Panc1 (cell line): Measurements from ENCODE around the gene UBA1. TPM values are rescaled to one million over a fixed set of nuclear protein-coding genes. Genes with fewer than 3 reads are reported as not detected.

Source experiments
- ATAC-seq: fragments of 200-7000 bp; cut with Tn5 transposase; 2 replicates; pipeline ENCODE4 v1.9.1; 2020; ENCODE audit warnings: mild to moderate bottlenecking, moderate library complexity
- BruUV-seq: library from RNA; stranded (reverse); fragments of 400-500 nt; replicated peaks from 2 replicates; lab custom pipeline; 2021; lab: Mats Ljungman, UMichigan
- CTCF ChIA-PET: fragments of 300-600 bp; sonication (Branson Sonifier 250); formaldehyde crosslinking; loops from one replicate; lab custom pipeline; 2022; ENCODE audit warnings: antibody characterized with exemption; lab: Charles Lee
- POLR2A ChIA-PET: fragments of 300-600 bp; sonication (Branson Sonifier 250); formaldehyde crosslinking; loops from one replicate; lab custom pipeline; 2022; ENCODE audit warnings: antibody characterized with exemption; lab: Charles Lee
- DNase-seq: peaks from one replicate; pipeline ENCODE4 v3.0.0-alpha.2; 2010; ENCODE audit warnings: low read depth, low spot score
- H3K27ac ChIP-seq: 2 replicates; pipeline ENCODE4 v1.5.1; 2011; ENCODE audit warnings: mild to moderate bottlenecking, low read length, inconsistent platforms
- H3K27me3 ChIP-seq: fragments of 200-500 bp; sonication (Bioruptor generic); 2 replicates; pipeline ENCODE4 v1.6.0; 2014; ENCODE audit warnings: low read length, inconsistent platforms; ENCODE audit not compliant: control insufficient read depth, insufficient read depth
- H3K36me3 ChIP-seq: fragments of 200-500 bp; sonication (Bioruptor generic); 2 replicates; pipeline ENCODE4 v1.5.1; 2014; ENCODE audit warnings: inconsistent platforms, mild to moderate bottlenecking, low read length, moderate library complexity; ENCODE audit not compliant: control insufficient read depth, insufficient read depth
- H3K4me1 ChIP-seq: 2 replicates; pipeline ENCODE4 v1.5.1; 2011; ENCODE audit warnings: inconsistent platforms, mild to moderate bottlenecking, low read length, moderate library complexity; ENCODE audit not compliant: control insufficient read depth, insufficient read depth
- H3K4me3 ChIP-seq, 2 experiments: 2 replicates each; pipeline ENCODE4 v1.5.1; 2011 to 2012; ENCODE audit warnings: low read depth in 2 of 2, low read length in 2 of 2, mild to moderate bottlenecking in 2 of 2, inconsistent platforms in 1 of 2, moderate library complexity in 1 of 2
- H3K9me3 ChIP-seq: fragments of 200-500 bp; sonication (Bioruptor generic); 2 replicates; pipeline ENCODE4 v1.5.1; 2014; ENCODE audit warnings: low read depth, mild to moderate bottlenecking, inconsistent platforms, low read length, moderate library complexity; ENCODE audit not compliant: control insufficient read depth, insufficient read depth
- CTCF ChIP-seq: fragments of 450-650 bp; IDR thresholded peaks from 2 replicates; pipeline ENCODE4 v1.5.1; 2017; ENCODE audit warnings: mild to moderate bottlenecking
- POLR2AphosphoS5 ChIP-seq: IDR thresholded peaks from 2 replicates; pipeline ENCODE4 v1.6.1; 2012; ENCODE audit warnings: mild to moderate bottlenecking, low read depth, low read length, moderate library complexity
- REST ChIP-seq, 2 experiments: IDR thresholded peaks; 2 replicates each; pipeline ENCODE4 v1.6.1; 2011 to 2012; ENCODE audit warnings: low read depth in 2 of 2, control low read depth in 1 of 2, low read length in 1 of 2, mild to moderate bottlenecking in 1 of 2, moderate library complexity in 1 of 2; ENCODE audit not compliant: insufficient read depth in 1 of 2
- SIN3A ChIP-seq: IDR thresholded peaks from 2 replicates; pipeline ENCODE4 v1.6.1; 2012; ENCODE audit warnings: low read depth, mild to moderate bottlenecking, low read length, moderate library complexity, borderline replicate concordance; ENCODE audit not compliant: insufficient read depth
- TCF7L2 ChIP-seq: IDR thresholded peaks from 2 replicates; pipeline ENCODE4 v1.6.1; 2011; ENCODE audit warnings: mild to moderate bottlenecking, low read depth, low read length, inconsistent platforms
- in situ Hi-C: cut with HindIII; loops from 2 replicates; pipeline ENCODE4 v1.10.0; 2016; ENCODE audit warnings: low sequenced_read_pairs, low pct_unique_long_range_greater_than_20kb
- intact Hi-C: fragments of 100-400 bp; cut with micrococcal nuclease; formaldehyde crosslinking; loops from one replicate; pipeline ENCODE4 v1.10.0; 2022; ENCODE audit not compliant: unreplicated experiment
- total RNA-seq: library from RNA; stranded (reverse); gene quantifications from one replicate; pipeline ENCODE4 v1.2.1, GENCODE V29; 2021; ENCODE audit not compliant: unreplicated experiment

The UBA1 gene
- total RNA-seq, 1 experiment from 2014 or later, result 302 TPM

GRCh38 chrX:47144626-47145394 lies 48.8 kb upstream of the UBA1 start, which contains the start of the genes NDUFB11 and RBM10:
Gene NDUFB11, minus strand, starts transcription at chrX:47144702. Its CDS starts 23 bp downstream, at chrX:47144679.
Gene RBM10, plus strand, starts transcription at chrX:47145221. Its CDS starts 2,261 bp downstream, at chrX:47147482.
- intact Hi-C loops (no loop called here), in situ Hi-C loops (no loop called here)
- Histone ChIP-seq H3K36me3 (no peaks in the 10 kb centered on the region; the same call in 1 of the 2 replicates), H3K27me3 (no peaks in the 10 kb centered on the region), H3K9me3 (no peaks in the 10 kb centered on the region), H3K4me1 (peaks cover 3% of the 10 kb centered on the region; the same call in 1 of the 2 replicates), H3K27ac (peak within 1 kb of the TSS; percentile 91), H3K4me3 (peak within 1 kb of the TSS; percentile 84 to 85)
- ATAC-seq, result peak; percentile 98
- DNase-seq, result peak; percentile 73
- peak; percentile 73 for TF ChIP-seq POLR2AphosphoS5
- peak; percentile 96 for TF ChIP-seq TCF7L2
- TF ChIP-seq REST (IDR thresholded peaks at IDR 0.05; ENCODE audit: insufficient read depth in 1 of 2, low read depth in 2 of 2, low read length in 1 of 2), result no peak
- no peak for TF ChIP-seq SIN3A
- TF ChIP-seq CTCF, result peak; percentile 80
- CTCF ChIA-PET, result no interaction called here
- POLR2A ChIA-PET, result interaction anchor here (0.6 kb wide), 1 partner anchor 87 kb away, joined by 3 read pairs; no protein-coding TSS in a partner anchor
- BruUV-seq, result no TSS peak

- peak overlapping the region; percentile 91 for H3K27ac ChIP-seq
- H3K9me3 ChIP-seq, result no peaks in the 10 kb centered on the region
- ChIA-PET CTCF (no interaction called here), POLR2A (interaction anchor here (0.6 kb wide), 1 partner anchor 86 kb away, joined by 3 read pairs; no protein-coding TSS in a partner anchor)
- TF ChIP-seq CTCF (no peak), SIN3A (no peak), POLR2AphosphoS5 (no peak), REST (IDR thresholded peaks at IDR 0.05; ENCODE audit: insufficient read depth in 1 of 2, low read depth in 2 of 2, low read length in 1 of 2) (no peak), TCF7L2 (no peak)
- H3K4me1 ChIP-seq, result peaks cover 3% of the 10 kb centered on the region; the same call in 1 of the 2 replicates
- BruUV-seq, result no TSS peak
- in situ Hi-C loops, result no loop called here
- intact Hi-C loops, result no loop called here
- ATAC-seq (peak; percentile 52), DNase-seq (no peak)
- no peaks in the 10 kb centered on the region for H3K27me3 ChIP-seq
- peak overlapping the region; percentile 84 to 85 for H3K4me3 ChIP-seq
- H3K36me3 ChIP-seq, result no peaks in the 10 kb centered on the region; the same call in 1 of the 2 replicates
Measured at GRCh38 chrX:47145395-47146120, 48.1 kb upstream of the UBA1 start.
